Lung (tissue), 12 donors: ENCODE results near the gene LMO2. TPM values are rescaled to one million over a fixed set of nuclear protein-coding genes. Genes with fewer than 3 reads are reported as not detected.
A peak's percentile ranks its signal among the peaks of the same experiment; 100 is the strongest.

Experiments
- ATAC-seq: fragments of 200-7000 bp; cut with Tn5 transposase; one replicate; pipeline ENCODE4 v1.9.1; 2020; ENCODE audit warnings: moderate number of reproducible peaks; ENCODE audit not compliant: insufficient read depth, low FRiP score
- DNase-seq, 3 donors: peaks; one replicate each; pipeline ENCODE4 v3.0.0-alpha.2; 2013 to 2017
- H3K27ac ChIP-seq, 2 donors: one replicate each; pipeline ENCODE4 v1.5.1; 2013; ENCODE audit warnings: mild to moderate bottlenecking in 2 of 2, moderate library complexity in 2 of 2, control low read depth in 1 of 2, inconsistent platforms in 1 of 2, low read depth in 1 of 2, low read length in 1 of 2
- H3K27me3 ChIP-seq, 3 donors: one replicate each; pipeline ENCODE4 v1.5.1; 2013; ENCODE audit warnings: low read length in 2 of 3; ENCODE audit not compliant: control insufficient read depth in 3 of 3, insufficient read depth in 3 of 3
- H3K36me3 ChIP-seq, 4 donors: one replicate each; pipeline ENCODE4 v1.5.1; 2013; ENCODE audit warnings: low read length in 4 of 4, mild to moderate bottlenecking in 1 of 4, moderate library complexity in 1 of 4; ENCODE audit not compliant: control insufficient read depth in 4 of 4, insufficient read depth in 4 of 4
- H3K4me1 ChIP-seq, 5 donors: one replicate each; pipeline ENCODE4 v1.5.1; 2013; ENCODE audit warnings: low read length in 5 of 5, mild to moderate bottlenecking in 2 of 5, moderate library complexity in 1 of 5; ENCODE audit not compliant: control insufficient read depth in 5 of 5, insufficient read depth in 5 of 5
- H3K4me3 ChIP-seq: one replicate; pipeline ENCODE4 v1.5.1; 2013; ENCODE audit warnings: mild to moderate bottlenecking, control low read depth, moderate library complexity
- H3K9ac ChIP-seq, 2 donors: one replicate each; pipeline ENCODE4 v1.5.1; 2013; ENCODE audit warnings: low read length in 2 of 2, control low read depth in 1 of 2; ENCODE audit not compliant: insufficient read depth in 1 of 2
- H3K9me3 ChIP-seq, 4 donors: one replicate each; pipeline ENCODE4 v1.5.1; 2013; ENCODE audit warnings: low read length in 3 of 4, mild to moderate bottlenecking in 1 of 4, moderate library complexity in 1 of 4; ENCODE audit not compliant: control insufficient read depth in 4 of 4, insufficient read depth in 3 of 4
- WGBS, 2 donors: extraction: QIAGEN DNeasy Blood & Tissue Kit; methylation state at CpG; one replicate each; pipeline ENCODE4 v1.1.7; 2013; 5-methylcytosine and 5-hydroxymethylcytosine counted together
- polyA plus RNA-seq, 2 donors: library from polyadenylated mRNA; stranded (reverse); fragments of 200-250 nt; gene quantifications; one replicate each; pipeline ENCODE4 v1.2.1, GENCODE V29; 2013
- total RNA-seq, 2 donors: library from RNA; depleted of rRNA in 1 of 2; stranded (reverse); fragments of >200 nt in 1 of 2; gene quantifications; one replicate each; pipeline ENCODE4 v1.2.1, GENCODE V29; 2014 to 2021
- TF ChIP-seq, protein P1 (sequence below): IDR thresholded peaks from 2 replicates; pipeline ENCODE4 v1.5.1; 2012; ENCODE audit warnings: mild to moderate bottlenecking; ENCODE audit errors: control extremely low read depth, extremely low read depth
- donor health status: control.
- donor health status: control.
- donor health status: Bipolar disorder and iron deficiency.
- donor health status: healthy.
- donor health status: DM: yes; HTN: yes; CAD: no.

LMO2 gene
- total and polyA plus RNA-seq, 4 donors = 26.6 to 41.3 (median 32.4) TPM

DNA sequence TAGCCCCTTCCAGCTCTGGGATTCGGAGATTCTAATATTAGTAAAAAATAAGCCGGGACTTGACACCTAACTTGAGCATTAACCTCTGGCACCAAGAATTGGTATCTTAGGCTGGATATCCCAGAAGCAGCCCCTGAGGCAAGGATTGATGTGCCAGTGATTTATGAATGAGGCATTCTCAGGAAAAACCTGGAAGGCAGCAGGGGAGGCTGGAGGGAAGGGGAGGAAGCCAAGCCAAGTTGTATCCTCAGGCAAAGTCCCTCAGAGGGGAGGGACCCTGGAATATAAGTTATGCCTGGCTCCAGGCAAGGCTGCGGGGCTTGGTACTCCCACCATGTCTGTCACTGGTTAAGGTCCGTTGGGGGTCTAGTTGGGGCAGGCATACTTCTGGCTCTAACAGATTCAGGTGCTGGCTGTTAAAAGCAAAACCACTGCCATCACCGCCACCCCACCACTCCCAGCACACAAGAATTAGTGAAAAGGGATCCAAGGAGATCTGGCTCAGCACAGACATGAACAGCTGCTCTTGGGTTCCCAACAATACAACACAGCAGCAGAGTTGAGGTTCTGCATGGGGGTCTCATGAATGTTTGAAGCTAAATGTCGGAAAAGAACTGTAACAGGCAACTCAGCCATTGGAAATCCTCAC lies 29.8 kb downstream of the LMO2 start:
- Histone ChIP-seq H3K9me3 (peaks cover 0 to 1% (median 0%) of the 10 kb centered on the region in 4 donors), H3K9ac (no peak overlapping the region), H3K36me3 (peaks cover 0 to 2% (median 0%) of the 10 kb centered on the region in 4 donors), H3K27ac (peak overlapping the region in 1 of 2 donors; percentile 39), H3K27me3 (peaks cover 0 to 23% (median 7%) of the 10 kb centered on the region in 3 donors), H3K4me1 (peaks cover 0 to 10% (median 3%) of the 10 kb centered on the region in 5 donors), H3K4me3 (no peak overlapping the region)
- TF ChIP-seq, protein P1, sequence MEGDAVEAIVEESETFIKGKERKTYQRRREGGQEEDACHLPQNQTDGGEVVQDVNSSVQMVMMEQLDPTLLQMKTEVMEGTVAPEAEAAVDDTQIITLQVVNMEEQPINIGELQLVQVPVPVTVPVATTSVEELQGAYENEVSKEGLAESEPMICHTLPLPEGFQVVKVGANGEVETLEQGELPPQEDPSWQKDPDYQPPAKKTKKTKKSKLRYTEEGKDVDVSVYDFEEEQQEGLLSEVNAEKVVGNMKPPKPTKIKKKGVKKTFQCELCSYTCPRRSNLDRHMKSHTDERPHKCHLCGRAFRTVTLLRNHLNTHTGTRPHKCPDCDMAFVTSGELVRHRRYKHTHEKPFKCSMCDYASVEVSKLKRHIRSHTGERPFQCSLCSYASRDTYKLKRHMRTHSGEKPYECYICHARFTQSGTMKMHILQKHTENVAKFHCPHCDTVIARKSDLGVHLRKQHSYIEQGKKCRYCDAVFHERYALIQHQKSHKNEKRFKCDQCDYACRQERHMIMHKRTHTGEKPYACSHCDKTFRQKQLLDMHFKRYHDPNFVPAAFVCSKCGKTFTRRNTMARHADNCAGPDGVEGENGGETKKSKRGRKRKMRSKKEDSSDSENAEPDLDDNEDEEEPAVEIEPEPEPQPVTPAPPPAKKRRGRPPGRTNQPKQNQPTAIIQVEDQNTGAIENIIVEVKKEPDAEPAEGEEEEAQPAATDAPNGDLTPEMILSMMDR = no peak
- DNase-seq (no peak), ATAC-seq (no peak)
- 77 to 81% methylated on average over 6 of the region's 6 CpGs for WGBS, 2 donors

DNA sequence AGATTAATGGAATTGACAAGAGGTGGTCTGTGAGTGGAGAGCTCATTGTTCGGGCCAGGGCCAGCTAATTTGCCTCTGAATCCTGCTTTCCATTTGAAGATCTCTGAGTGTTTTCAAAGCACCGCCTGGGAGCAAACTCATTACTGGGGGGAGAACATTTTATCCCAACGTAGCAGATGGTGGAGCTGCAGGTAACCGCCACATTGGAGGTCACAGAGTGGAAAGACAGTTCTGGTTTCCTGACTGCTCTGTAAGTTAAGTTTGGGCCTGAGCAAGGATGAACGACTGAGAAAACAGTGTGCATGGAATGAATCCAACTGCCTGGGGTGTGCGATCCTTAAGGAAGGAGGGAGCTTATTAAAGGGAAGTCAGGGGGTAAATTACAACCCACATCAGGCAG lies 30.5 kb downstream of the LMO2 start:
- Histone ChIP-seq H3K9me3 (peaks cover 0 to 1% (median 0%) of the 10 kb centered on the region in 4 donors), H3K27ac (peak overlapping the region in 1 of 2 donors; percentile 20), H3K4me1 (peaks cover 0 to 10% (median 3%) of the 10 kb centered on the region in 5 donors), H3K4me3 (no peak overlapping the region), H3K36me3 (peaks cover 0 to 2% (median 0%) of the 10 kb centered on the region in 4 donors), H3K9ac (no peak overlapping the region), H3K27me3 (peaks cover 0 to 22% (median 2%) of the 10 kb centered on the region in 3 donors)
- TF ChIP-seq, protein P1 = no peak
- no peak for ATAC-seq
- WGBS, 2 donors = 65 to 73% methylated on average over 6 of the region's 6 CpGs
- DNase-seq = no peak

DNA sequence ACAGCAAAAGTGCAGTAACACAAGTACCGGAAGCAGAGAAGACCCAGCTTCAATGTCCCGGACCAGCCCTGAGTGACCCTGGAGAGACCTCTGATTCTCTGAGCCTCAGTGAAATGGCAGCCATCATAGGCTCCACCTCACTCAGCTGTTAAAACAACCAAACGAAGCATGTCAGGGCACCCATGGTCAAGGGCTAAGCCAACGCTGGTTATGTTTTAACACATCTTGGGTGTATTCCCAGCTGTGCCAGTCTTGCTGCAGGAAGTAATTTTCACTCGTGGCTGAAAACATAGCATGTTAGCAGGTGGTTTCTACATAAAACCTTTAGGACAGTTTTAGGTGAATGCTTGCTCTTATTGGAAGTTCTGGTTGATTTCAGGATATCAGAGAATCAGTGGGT lies 30.9 kb downstream of the LMO2 start:
- H3K9ac ChIP-seq = no peak overlapping the region
- DNase-seq (no peak), ATAC-seq (no peak)
- 57 to 61% methylated on average over 5 of the region's 5 CpGs for WGBS, 2 donors
- H3K27me3 ChIP-seq = peaks cover 0 to 18% (median 2%) of the 10 kb centered on the region in 3 donors
- peaks cover 0 to 1% (median 0%) of the 10 kb centered on the region in 4 donors for H3K9me3 ChIP-seq
- peaks cover 0 to 2% (median 0%) of the 10 kb centered on the region in 4 donors for H3K36me3 ChIP-seq
- peak overlapping the region in 1 of 2 donors; percentile 6 for H3K27ac ChIP-seq
- H3K4me1 ChIP-seq = peaks cover 0 to 10% (median 3%) of the 10 kb centered on the region in 5 donors
- no peak overlapping the region for H3K4me3 ChIP-seq
- TF ChIP-seq, protein P1 = no peak
